IMR-90 (cell line): ENCODE results near the gene CCDC88A. TPM values are rescaled to one million over a fixed set of nuclear protein-coding genes. Genes with fewer than 3 reads are reported as not detected.

ENCODE experiments used
- ATAC-seq: fragments of 200-7000 bp; cut with Tn5 transposase; 2 replicates; pipeline ENCODE4 v1.9.1; 2020; ENCODE audit warnings: low read depth, mild to moderate bottlenecking, moderate library complexity
- BruUV-seq: library from RNA; stranded (reverse); fragments of 400-500 nt; replicated peaks from 2 replicates; lab custom pipeline; 2021; lab: Mats Ljungman, UMichigan
- CTCF ChIA-PET: fragments of 300-600 bp; formaldehyde crosslinking; extraction: SDS; loops from one replicate; lab custom pipeline; 2021; ENCODE audit warnings: antibody characterized with exemption; lab: Yijun Ruan, JAX
- POLR2A ChIA-PET: fragments of 300-600 bp; sonication (Branson Sonifier 250); formaldehyde crosslinking; loops from one replicate; lab custom pipeline; 2022; ENCODE audit warnings: antibody characterized with exemption; ENCODE audit not compliant: unreplicated experiment; lab: Charles Lee
- DNase-seq: peaks from one replicate; pipeline ENCODE4 v3.0.0; 2013
- H2AFZ ChIP-seq: replicated peaks from 2 replicates; pipeline ENCODE3; 2013; ENCODE audit warnings: low read length, mild to moderate bottlenecking; ENCODE audit not compliant: poor library complexity
- H2AK5ac ChIP-seq: 2 replicates; pipeline ENCODE4 v1.6.1; 2013; ENCODE audit warnings: low read depth, low read length, inconsistent platforms
- H2AK9ac ChIP-seq: replicated peaks from 2 replicates; pipeline ENCODE3; 2013; ENCODE audit warnings: mild to moderate bottlenecking, low read depth, low read length, moderate library complexity; ENCODE audit not compliant: poor library complexity
- H2BK120ac ChIP-seq: 2 replicates; pipeline ENCODE4 v1.6.1; 2013; ENCODE audit warnings: low read depth, low read length, inconsistent platforms
- H2BK15ac ChIP-seq: 3 replicates; pipeline ENCODE4 v1.6.1; 2013; ENCODE audit warnings: low read depth, low read length, inconsistent platforms
- H2BK20ac ChIP-seq: 2 replicates; pipeline ENCODE4 v1.6.1; 2013; ENCODE audit warnings: low read depth, mild to moderate bottlenecking, inconsistent platforms, low read length, moderate library complexity
- H2BK5ac ChIP-seq: 2 replicates; pipeline ENCODE4 v1.6.1; 2013; ENCODE audit warnings: mild to moderate bottlenecking, low read depth, low read length, inconsistent platforms; ENCODE audit not compliant: poor library complexity, severe bottlenecking
- H3K14ac ChIP-seq: replicated peaks from 2 replicates; pipeline ENCODE4 v1.6.1; 2013; ENCODE audit warnings: low read depth, low read length, inconsistent platforms
- H3K18ac ChIP-seq: 2 replicates; pipeline ENCODE4 v1.6.1; 2013; ENCODE audit warnings: low read depth, low read length, control low read depth
- H3K23ac ChIP-seq: 2 replicates; pipeline ENCODE4 v1.6.1; 2013; ENCODE audit warnings: low read depth, low read length, inconsistent platforms
- H3K27ac ChIP-seq: 2 replicates; pipeline ENCODE4 v1.5.1; 2013; ENCODE audit warnings: mild to moderate bottlenecking, control low read depth, low read length; ENCODE audit not compliant: insufficient read depth
- H3K27me3 ChIP-seq: 2 replicates; pipeline ENCODE4 v1.6.1; 2013; ENCODE audit warnings: low read length; ENCODE audit not compliant: control insufficient read depth, insufficient read depth
- H3K36me3 ChIP-seq: 2 replicates; pipeline ENCODE4 v1.6.1; 2013; ENCODE audit warnings: low read length, mixed read lengths; ENCODE audit not compliant: control insufficient read depth, insufficient read depth
- H3K4ac ChIP-seq: 2 replicates; pipeline ENCODE4 v1.6.1; 2013; ENCODE audit warnings: low read depth, low read length, inconsistent platforms
- H3K4me1 ChIP-seq: 2 replicates; pipeline ENCODE4 v1.6.1; 2013; ENCODE audit warnings: low read length, mixed read lengths; ENCODE audit not compliant: control insufficient read depth, insufficient read depth
- H3K4me2 ChIP-seq: 2 replicates; pipeline ENCODE4 v1.6.1; 2013; ENCODE audit warnings: low read depth, mild to moderate bottlenecking, control low read depth, low read length, moderate library complexity
- H3K4me3 ChIP-seq: 2 replicates; pipeline ENCODE4 v1.5.1; 2013; ENCODE audit warnings: low read depth, mild to moderate bottlenecking, control low read depth, low read length, moderate library complexity; ENCODE audit not compliant: insufficient read depth
- H3K56ac ChIP-seq: 2 replicates; pipeline ENCODE4 v1.6.1; 2013; ENCODE audit warnings: low read length, inconsistent platforms; ENCODE audit not compliant: insufficient read depth; ENCODE audit errors: extremely low read depth
- H3K79me1 ChIP-seq, 2 experiments: 2 replicates each; pipeline ENCODE4 v1.6.1; 2013; ENCODE audit warnings: low read length in 2 of 2, inconsistent platforms in 1 of 2, low read depth in 1 of 2
- H3K9ac ChIP-seq: 2 replicates; pipeline ENCODE4 v1.6.1; 2013; ENCODE audit warnings: low read depth, low read length, control low read depth
- H3K9me1 ChIP-seq: 2 replicates; pipeline ENCODE4 v1.6.1; 2013; ENCODE audit warnings: low read length, inconsistent platforms; ENCODE audit not compliant: insufficient read depth
- H3K9me3 ChIP-seq: 2 replicates; pipeline ENCODE4 v1.6.1; 2013; ENCODE audit warnings: low read length; ENCODE audit not compliant: control insufficient read depth, insufficient read depth
- H4K20me1 ChIP-seq: 2 replicates; pipeline ENCODE4 v1.6.1; 2013; ENCODE audit warnings: low read length, inconsistent platforms; ENCODE audit not compliant: insufficient read depth
- H4K5ac ChIP-seq: 2 replicates; pipeline ENCODE4 v1.6.1; 2013; ENCODE audit warnings: mild to moderate bottlenecking, low read depth, low read length, control low read depth
- H4K8ac ChIP-seq, 2 experiments: 2 replicates each; pipeline ENCODE4 v1.6.1; 2013; ENCODE audit warnings: low read depth in 2 of 2, low read length in 2 of 2, control low read depth in 1 of 2, inconsistent platforms in 1 of 2
- H4K91ac ChIP-seq: 2 replicates; pipeline ENCODE4 v1.6.1; 2013; ENCODE audit warnings: low read depth, low read length, inconsistent platforms; ENCODE audit not compliant: insufficient read depth
- CEBPB ChIP-seq: IDR thresholded peaks from 2 replicates; pipeline ENCODE4 v1.6.1; 2012; ENCODE audit warnings: low read depth, low read length, improper control_type of control experiment
- CTCF ChIP-seq: conservative IDR thresholded peaks from 2 replicates; pipeline ENCODE4 v1.5.1; 2012; ENCODE audit warnings: mild to moderate bottlenecking, low read depth, low read length, improper control_type of control experiment
- FOS ChIP-seq: fragments of 150-350 bp; IDR thresholded peaks from 2 replicates; pipeline ENCODE4 v1.6.1; 2016; ENCODE audit warnings: low read depth, low read length
- WGBS, 2 experiments: methylation state at CpG; one replicate each; pipeline versions ENCODE4 v1.1.5 to v1.1.7; 2013; ENCODE audit warnings: missing lambda C conversion rate in 2 of 2; ENCODE audit not compliant: insufficient read length in 1 of 2; ENCODE audit errors: extremely low coverage in 2 of 2; 5-methylcytosine and 5-hydroxymethylcytosine counted together
- dilution Hi-C: fragments of 300-500 bp; cut with HindIII; formaldehyde crosslinking; loops from one replicate; pipeline ENCODE4 v1.14.3; 2018; ENCODE audit warnings: low sequenced_read_pairs; ENCODE audit not compliant: unreplicated experiment
- in situ Hi-C: fragments of 300-500 bp; cut with MboI; formaldehyde crosslinking; loops from 3 replicates; pipeline ENCODE4 v1.14.3; 2019; ENCODE audit warnings: low sequenced_read_pairs, inconsistent platforms, mixed read lengths
- intact Hi-C: fragments of 100-400 bp; cut with micrococcal nuclease; formaldehyde crosslinking; loops from 2 replicates; pipeline ENCODE4 v1.10.0; 2022
- polyA plus RNA-seq, 3 experiments: library from polyadenylated mRNA; depleted of rRNA; stranded (reverse); fragments of >200 nt; gene quantifications; 2 replicates each; pipeline ENCODE4 v1.2.3, GENCODE V29; 2012; ENCODE audit warnings: low replicate concordance in 1 of 3
- total RNA-seq: library from RNA; depleted of rRNA; stranded (reverse); fragments of >200 nt; gene quantifications from 2 replicates; pipeline ENCODE4 v1.2.3, GENCODE V29; 2012

The CCDC88A gene
- total and polyA plus RNA-seq, 2 of the 4 experiments (the other 2 are of a cell fraction) = 15.6 to 63.8 TPM

- Histone ChIP-seq H4K91ac (no peak overlapping the region), H3K18ac (no peak overlapping the region), H2AFZ (no peak overlapping the region), H4K20me1 (no peaks in the 10 kb centered on the region), H3K4me1 (no peaks in the 10 kb centered on the region; the same call in none of the 2 replicates), H3K14ac (no peak overlapping the region), H2AK5ac (no peak overlapping the region), H3K4ac (no peak overlapping the region), H3K36me3 (no peaks in the 10 kb centered on the region), H3K27ac (no peak overlapping the region), H4K5ac (no peak overlapping the region), H2AK9ac (no peak overlapping the region), H3K9ac (no peak overlapping the region), H2BK120ac (no peak overlapping the region), H3K23ac (no peak overlapping the region), H2BK20ac (no peak overlapping the region), H3K56ac (no peak overlapping the region), H2BK15ac (no peak overlapping the region), H4K8ac (no peak overlapping the region), H3K9me1 (no peaks in the 10 kb centered on the region), H3K4me2 (no peak overlapping the region), H3K9me3 (no peaks in the 10 kb centered on the region), H3K4me3 (no peak overlapping the region), H3K27me3 (no peaks in the 10 kb centered on the region), H2BK5ac (no peak overlapping the region), H3K79me1 (no peaks in the 10 kb centered on the region; a peak in 1 of 4 replicates)
- ATAC-seq = peak; percentile 92
- in situ Hi-C loops (no loop called here), dilution Hi-C loops (no loop called here), intact Hi-C loops (loop anchor here (5.0 kb wide), 1 partner anchor 53 kb away; the partner anchor contains the start of gene CCDC88A)
- ChIA-PET CTCF (interaction anchor here (0.8 kb wide), 1 partner anchor 9 kb away, joined by 3 read pairs; no protein-coding TSS in a partner anchor), POLR2A (no interaction called here)
- BruUV-seq = no TSS peak
- TF ChIP-seq CTCF = no peak
- peak; percentile 85 for TF ChIP-seq CEBPB
- peak; percentile 65; the same call in 1 of the 2 replicates for TF ChIP-seq FOS
- 0% methylated on average over 1 of the region's 3 CpGs; no CpG with 5 or more reads in 1 of the 2 experiments for WGBS, 2 experiments
- DNase-seq = peak; percentile 98
Measured at GRCh38 chr2:55364189-55365055, 55.2 kb downstream of the CCDC88A start.
